ENCODE measurements around the gene TMEM183A.

TMEM183A gene

GRCh38 chr1:203054642-203055041, 47.5 kb downstream of the TMEM183A start:
- Histone ChIP-seq H3K9me3 (ENCODE audit: insufficient read depth, low read length) (no peaks in the 10 kb centered on the region), H3K27me3 (ENCODE audit: low read length) (no peaks in the 10 kb centered on the region), H4K20me1 (ENCODE audit: low read depth, low read length) (no peaks in the 10 kb centered on the region), H3K27ac (ENCODE audit: low read depth, low read length) (no peak overlapping the region), H2AFZ (ENCODE audit: low read depth, low read length, severe bottlenecking) (no peak overlapping the region), H3K9me2 (replicated peaks; ENCODE audit: insufficient read depth, low read length) (no peaks in the 10 kb centered on the region), H3F3A (ENCODE audit: insufficient read depth) (no peaks in the 10 kb centered on the region), H3K36me3 (ENCODE audit: low read length) (no peaks in the 10 kb centered on the region), H3K4me2 (ENCODE audit: low read depth, low read length, poor library complexity, severe bottlenecking) (no peak overlapping the region), H3K4me3 (ENCODE audit: insufficient read depth, low read length, poor library complexity, severe bottlenecking) (no peak overlapping the region), H3K79me2 (ENCODE audit: insufficient read depth, low read length) (no peaks in the 10 kb centered on the region), H3K9ac (ENCODE audit: low read length) (no peak overlapping the region)
- TF ChIP-seq CTCF (IDR thresholded peaks at IDR 0.05; ENCODE audit: insufficient read depth, low read length, poor library complexity, severe bottlenecking), result no peak
- TF ChIP-seq EZH2phosphoT487 (conservative IDR thresholded peaks at IDR 0.05; ENCODE audit: low read length), result no peak

GRCh38 chr1:203055161-203055799, 48.1 kb downstream of the TMEM183A start:
- H3K27me3 ChIP-seq (ENCODE audit: low read length), result no peaks in the 10 kb centered on the region
- H3K27ac ChIP-seq (ENCODE audit: low read depth, low read length), result no peak overlapping the region
- no peak overlapping the region for H3K4me3 ChIP-seq (ENCODE audit: insufficient read depth, low read length, poor library complexity, severe bottlenecking)
- H3K4me2 ChIP-seq (ENCODE audit: low read depth, low read length, poor library complexity, severe bottlenecking), result no peak overlapping the region
- H2AFZ ChIP-seq (ENCODE audit: low read depth, low read length, severe bottlenecking), result no peak overlapping the region
- no peaks in the 10 kb centered on the region for H4K20me1 ChIP-seq (ENCODE audit: low read depth, low read length)
- H3K79me2 ChIP-seq (ENCODE audit: insufficient read depth, low read length), result no peaks in the 10 kb centered on the region
- no peaks in the 10 kb centered on the region for H3K9me3 ChIP-seq (ENCODE audit: insufficient read depth, low read length)
- H3K36me3 ChIP-seq (ENCODE audit: low read length), result no peaks in the 10 kb centered on the region
- H3K9ac ChIP-seq (ENCODE audit: low read length), result no peak overlapping the region
- TF ChIP-seq CTCF (IDR thresholded peaks at IDR 0.05; ENCODE audit: insufficient read depth, low read length, poor library complexity, severe bottlenecking) (no peak), EZH2phosphoT487 (conservative IDR thresholded peaks at IDR 0.05; ENCODE audit: low read length) (no peak)
- no peaks in the 10 kb centered on the region for H3F3A ChIP-seq (ENCODE audit: insufficient read depth)
- no peaks in the 10 kb centered on the region for H3K9me2 ChIP-seq (replicated peaks; ENCODE audit: insufficient read depth, low read length)

- H3K27me3 ChIP-seq (ENCODE audit: low read length), result no peaks in the 10 kb centered on the region
- H3K4me3 ChIP-seq (ENCODE audit: insufficient read depth, low read length, poor library complexity, severe bottlenecking), result no peak overlapping the region
- H3K79me2 ChIP-seq (ENCODE audit: insufficient read depth, low read length), result no peaks in the 10 kb centered on the region
These were observed 48.8 kb downstream of the TMEM183A start for GRCh38 chr1:203056012-203056411.

More at GRCh38 chr1:203056012-203056411, 48.8 kb downstream of the TMEM183A start:
- Histone ChIP-seq H3K4me2 (ENCODE audit: low read depth, low read length, poor library complexity, severe bottlenecking) (no peak overlapping the region), H2AFZ (ENCODE audit: low read depth, low read length, severe bottlenecking) (no peak overlapping the region), H4K20me1 (ENCODE audit: low read depth, low read length) (no peaks in the 10 kb centered on the region), H3K9me2 (replicated peaks; ENCODE audit: insufficient read depth, low read length) (no peaks in the 10 kb centered on the region), H3K27ac (ENCODE audit: low read depth, low read length) (no peak overlapping the region), H3K36me3 (ENCODE audit: low read length) (no peaks in the 10 kb centered on the region), H3K9ac (ENCODE audit: low read length) (no peak overlapping the region), H3K9me3 (ENCODE audit: insufficient read depth, low read length) (no peaks in the 10 kb centered on the region), H3F3A (ENCODE audit: insufficient read depth) (no peaks in the 10 kb centered on the region)
- TF ChIP-seq EZH2phosphoT487 (conservative IDR thresholded peaks at IDR 0.05; ENCODE audit: low read length), result no peak
- no peak for TF ChIP-seq CTCF (IDR thresholded peaks at IDR 0.05; ENCODE audit: insufficient read depth, low read length, poor library complexity, severe bottlenecking)
